GM03348 (cell line): ENCODE measurements around the gene TIMD4.
"Not testable (repeated sequence)": the region's sequence is repeated elsewhere in the genome, so short reads cannot be mapped to it uniquely, and the experiment has no call there.

Experiments used
- DNase-seq: peaks from one replicate; pipeline ENCODE4 v3.0.0; 2012; ENCODE audit warnings: low spot score

The TIMD4 gene

DNA sequence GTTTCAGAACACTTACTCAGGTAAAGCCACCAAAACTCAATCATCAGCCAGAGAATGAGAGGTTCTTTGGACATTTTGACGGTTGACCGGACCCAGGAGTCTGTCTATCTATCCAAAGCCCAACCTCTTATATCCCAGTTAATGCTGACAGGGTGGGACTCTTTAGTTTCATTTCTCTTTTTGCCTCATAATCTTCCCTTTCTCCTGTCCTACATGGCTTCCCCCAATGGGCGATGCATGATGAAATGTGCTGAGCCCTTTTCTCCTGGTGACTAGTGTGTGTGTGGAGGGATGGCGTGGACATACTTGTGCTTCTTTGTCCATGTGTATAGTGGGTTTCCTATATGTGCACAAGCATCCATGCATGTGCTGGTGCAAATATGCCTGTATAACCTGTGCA is at the start of gene TIMD4:
Gene TIMD4 (minus strand): TSS at position 102 of the 400 bp plus-strand sequence. CDS start 28 bp downstream, at position 74.
- no peak for DNase-seq

DNA sequence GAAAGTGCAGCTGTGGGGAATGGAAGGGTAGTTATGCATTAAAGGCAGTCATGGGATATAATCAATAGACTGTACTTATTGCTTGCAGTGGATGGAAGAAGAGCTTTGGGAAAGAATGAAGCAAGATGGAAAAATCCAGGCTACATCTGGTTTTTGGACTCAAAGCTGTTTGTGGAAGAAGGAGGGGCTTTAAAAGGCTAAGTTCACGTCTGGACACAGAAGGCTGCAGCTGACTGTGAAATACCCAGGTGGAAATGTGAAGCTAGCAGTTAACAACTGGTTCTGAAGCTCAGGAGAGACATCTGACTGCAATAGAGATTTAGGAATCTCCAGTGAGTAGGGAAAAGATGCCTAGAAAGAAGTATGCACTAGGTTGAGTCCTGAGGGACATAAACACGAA is 43.2 kb upstream of the TIMD4 start:
- no peak for DNase-seq

GRCh38 chr5:157004893-157005551 is 42.0 kb upstream of the TIMD4 start:
- DNase-seq: peak; percentile 38

GRCh38 chr5:156991714-156992113 is 28.7 kb upstream of the TIMD4 start:
- DNase-seq: no peak

DNA sequence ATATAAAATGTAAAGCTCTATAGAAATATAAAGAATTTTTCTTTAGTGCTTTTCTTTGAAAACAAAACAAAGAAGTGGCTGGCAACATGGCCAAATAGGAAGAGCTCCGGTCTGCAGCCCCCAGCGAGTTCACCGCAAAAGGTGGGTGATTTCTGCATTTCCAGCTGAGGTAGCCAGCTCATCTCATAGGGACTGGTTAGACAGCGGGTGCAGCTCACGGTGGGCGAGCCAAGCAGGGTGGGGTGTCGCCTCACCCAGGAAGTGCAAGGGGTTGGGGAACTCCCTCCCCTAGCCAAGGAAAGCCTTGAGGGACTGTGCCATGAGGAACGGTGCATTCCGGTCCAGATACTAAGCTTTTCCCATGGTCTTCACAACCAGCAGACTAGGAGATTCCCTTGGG is 21.0 kb upstream of the TIMD4 start:
- DNase-seq: no peak

DNA sequence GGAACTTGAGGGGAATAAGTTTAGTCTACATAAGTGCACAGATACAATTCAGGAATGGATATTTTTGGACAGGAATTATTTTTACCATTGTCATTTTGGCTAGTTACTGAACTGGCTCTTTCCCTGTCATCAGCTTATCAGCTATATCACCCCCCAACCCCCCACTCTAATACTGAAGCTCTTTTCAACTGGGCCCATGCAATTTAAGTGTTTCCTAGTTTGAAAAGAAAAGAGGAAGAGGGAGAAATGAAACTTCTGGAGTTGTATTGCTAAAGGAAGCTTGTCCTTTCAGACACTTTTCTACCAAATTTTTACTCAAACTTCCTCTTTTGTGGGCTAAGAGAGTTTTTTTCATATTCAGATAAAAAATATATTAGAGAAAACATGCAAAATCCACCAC is 18.5 kb upstream of the TIMD4 start:
- no peak for DNase-seq

- no peak for DNase-seq
Observed at GRCh38 chr5:156974328-156974727, 11.3 kb upstream of the TIMD4 start.

- DNase-seq: no peak
Observed at GRCh38 chr5:156971848-156972525, 9.0 kb upstream of the TIMD4 start.

DNA sequence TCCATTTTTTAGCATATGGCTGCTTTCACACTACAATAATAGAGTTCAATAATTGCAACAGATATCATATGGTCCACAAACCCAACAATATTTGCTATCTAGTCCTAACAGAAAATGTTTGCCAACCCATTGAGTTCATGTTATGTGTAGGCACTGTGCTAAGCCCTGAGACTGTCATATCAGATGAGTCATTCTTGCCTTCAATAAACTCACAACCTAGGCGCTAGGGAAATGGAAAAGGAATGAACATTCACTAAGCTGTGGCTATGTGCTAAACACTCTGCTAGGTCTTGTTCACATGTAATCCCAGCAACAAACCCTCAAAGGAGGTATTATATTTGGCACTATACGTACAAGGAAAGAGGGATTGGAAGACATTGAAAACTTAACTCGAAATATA is 8.4 kb upstream of the TIMD4 start:
- no peak for DNase-seq

GRCh38 chr5:156967386-156967785 is 4.4 kb upstream of the TIMD4 start:
- DNase-seq: not testable (repeated sequence)

DNA sequence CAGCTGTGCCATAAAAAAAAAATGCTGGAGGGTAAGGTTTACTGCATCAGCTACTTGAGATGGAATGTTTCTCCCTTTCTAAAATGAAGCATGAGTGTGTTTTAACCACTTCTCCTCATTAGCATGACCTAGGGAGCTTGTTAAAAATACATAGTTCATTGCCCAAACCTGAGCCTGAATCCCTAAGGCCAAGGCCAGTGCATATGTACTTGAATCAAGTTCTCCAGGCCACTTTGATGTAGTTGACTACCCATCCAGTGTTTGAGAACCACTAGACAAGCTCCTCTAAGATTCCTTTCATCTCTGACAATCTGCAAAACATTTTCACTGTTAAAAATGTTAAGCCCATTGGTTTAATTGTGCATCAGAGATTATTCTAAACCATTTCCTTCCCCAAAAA is 6.7 kb downstream of the TIMD4 start:
- DNase-seq: no peak

DNA sequence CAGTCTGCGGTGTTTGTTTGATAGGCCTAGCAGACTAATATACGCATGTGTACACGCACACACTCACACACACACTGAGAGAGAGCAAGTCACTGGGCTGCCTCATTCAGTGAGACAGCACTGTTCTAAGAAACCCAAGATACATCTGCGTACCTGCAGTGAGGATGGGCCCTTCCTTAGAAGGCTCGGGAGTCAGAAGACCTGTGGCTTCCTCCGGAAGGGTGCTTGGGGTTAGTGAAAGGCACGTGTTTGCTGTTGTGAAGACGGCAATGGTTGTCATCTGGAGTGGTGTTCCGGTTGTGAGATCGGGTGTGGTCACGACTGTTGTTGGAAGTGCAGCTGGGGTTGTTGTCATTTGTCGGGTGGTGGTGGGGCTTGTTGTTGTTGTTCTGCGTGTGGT is 11.7 kb downstream of the TIMD4 start:
- DNase-seq: no peak

DNA sequence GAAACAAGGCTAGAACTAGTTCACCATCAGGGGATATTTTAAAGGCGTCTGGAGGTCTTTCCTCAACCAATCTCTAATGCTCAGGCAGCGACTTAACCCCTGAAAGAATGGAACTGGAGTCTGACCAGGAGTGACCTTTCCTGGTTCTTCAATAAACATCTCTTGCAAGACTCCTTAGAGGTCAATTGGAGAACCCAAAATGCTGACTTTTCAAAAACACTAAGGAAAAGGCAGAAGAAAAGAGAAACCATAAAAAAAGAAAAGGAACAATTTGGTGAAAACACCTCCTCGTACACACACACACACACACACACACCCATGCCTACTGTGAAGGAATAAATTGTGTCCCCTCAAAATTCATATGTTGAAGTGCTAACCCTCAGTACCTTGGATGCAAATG is 12.3 kb downstream of the TIMD4 start:
- DNase-seq: no peak

DNA sequence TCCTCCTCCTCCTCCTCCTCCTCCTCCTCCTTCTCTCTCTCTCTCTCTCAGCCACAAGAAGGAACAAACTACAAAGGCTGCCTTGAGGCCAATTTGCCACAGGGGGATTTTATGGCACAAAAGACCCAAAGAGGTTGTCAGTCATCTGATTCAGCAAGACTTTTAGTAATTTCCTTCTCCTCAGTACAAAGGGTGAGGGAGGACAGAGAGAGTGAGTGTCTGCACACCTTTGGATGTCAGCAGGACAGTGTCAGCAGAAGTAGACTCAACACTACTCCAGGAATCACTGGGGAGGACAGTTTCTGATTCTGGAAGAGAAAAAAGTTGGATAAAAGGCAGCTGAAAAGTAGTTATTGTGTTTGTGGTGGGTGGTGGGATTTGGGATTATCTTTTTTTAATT is 13.6 kb downstream of the TIMD4 start:
- DNase-seq: no peak

GRCh38 chr5:156947925-156948324 is 15.1 kb downstream of the TIMD4 start:
- DNase-seq: no peak

DNA sequence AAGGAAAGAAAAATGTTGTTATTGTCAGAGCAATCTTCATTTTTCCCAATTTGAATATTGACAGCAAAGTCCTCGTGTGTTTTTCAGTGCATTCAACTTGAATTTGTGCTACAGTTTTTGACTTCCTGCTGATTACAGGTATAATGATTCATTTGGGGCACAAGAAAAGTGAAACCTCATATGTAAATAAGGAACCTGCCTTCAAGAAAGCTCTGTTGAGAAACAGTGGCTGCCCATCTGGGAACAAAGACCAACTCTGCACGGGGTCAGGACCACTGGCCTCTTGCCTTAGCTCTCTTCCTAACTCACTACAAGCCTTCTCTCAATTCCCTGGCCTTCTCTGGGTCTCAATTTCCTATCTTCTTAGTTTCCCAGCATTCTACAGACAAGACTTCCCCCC is 21.0 kb downstream of the TIMD4 start:
- DNase-seq: no peak

- not testable (repeated sequence) for DNase-seq
Observed at GRCh38 chr5:156940462-156940861, 22.6 kb downstream of the TIMD4 start.

- DNase-seq: no peak
Observed at GRCh38 chr5:156936972-156937371, 26.1 kb downstream of the TIMD4 start.

GRCh38 chr5:156934450-156935211 is 28.4 kb downstream of the TIMD4 start:
- DNase-seq: peak; percentile 36

DNA sequence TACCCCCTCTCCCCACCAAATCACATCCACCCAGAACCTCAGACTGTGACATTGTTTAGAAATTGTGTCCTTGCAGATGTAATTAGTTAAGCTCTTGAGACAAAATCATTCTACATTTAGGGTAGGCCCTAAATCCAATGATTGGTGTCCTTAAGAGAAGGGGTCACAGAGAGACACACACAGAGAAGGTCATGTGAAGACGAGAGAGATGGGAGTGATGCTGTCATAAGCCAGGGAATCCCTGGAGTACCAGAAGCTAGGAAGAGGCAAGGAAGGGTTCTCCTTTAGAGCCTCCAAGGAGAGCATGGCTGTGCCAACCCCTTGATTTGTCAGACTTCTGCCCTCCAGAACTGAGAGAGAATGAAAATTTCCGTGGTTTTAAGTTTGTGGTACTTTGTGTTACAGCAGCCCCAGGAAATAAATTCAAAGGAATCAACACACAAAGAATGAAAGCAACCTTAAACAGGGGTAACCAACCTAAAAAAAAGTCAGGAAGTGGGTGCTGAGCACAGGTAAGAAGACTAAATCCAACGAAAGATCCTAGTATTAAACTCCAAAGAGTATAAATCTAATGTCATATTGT is 33.6 kb downstream of the TIMD4 start:
- no peak for DNase-seq

- no peak for DNase-seq
Observed at GRCh38 chr5:156927545-156927944, 35.5 kb downstream of the TIMD4 start.

DNA sequence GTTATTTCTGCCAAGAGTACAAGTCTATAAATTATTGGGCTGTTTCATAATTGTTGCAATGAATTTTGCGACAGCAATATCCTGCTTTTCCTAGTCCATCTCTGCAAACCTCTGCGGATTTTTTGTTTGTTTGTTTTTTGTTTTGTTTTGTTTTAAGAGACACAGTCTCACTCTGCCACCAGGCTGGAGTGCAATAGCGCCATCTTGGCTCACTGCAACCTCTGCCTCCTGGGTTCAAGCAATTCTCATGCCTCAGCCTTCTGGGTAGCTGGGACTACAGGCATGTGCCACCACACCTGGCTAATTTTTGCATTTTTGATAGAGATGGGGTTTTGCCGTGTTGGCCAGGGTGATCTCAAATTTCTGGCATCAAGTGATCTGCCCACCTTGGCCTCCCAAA is 37.3 kb downstream of the TIMD4 start:
- DNase-seq: not testable (repeated sequence)
